A673 (cell line): ENCODE measurements around the gene CCDC12.

Experiments used
- CTCF ChIP-seq: fragments of 300-800, 200-600 bp; sonication (generic); conservative IDR thresholded peaks from 2 replicates; pipeline ENCODE4 v1.5.1; 2017; ENCODE audit warnings: low read depth, mild to moderate bottlenecking, antibody characterized with exemption, low read length, moderate library complexity, mixed read lengths
- EZH2 ChIP-seq: fragments of 200-600 bp; sonication (generic); IDR thresholded peaks from 2 replicates; pipeline ENCODE4 v1.6.1; 2017; ENCODE audit warnings: borderline replicate concordance, low read depth, mild to moderate bottlenecking, mixed read lengths, antibody characterized with exemption, low read length; ENCODE audit not compliant: poor library complexity, severe bottlenecking

GRCh38 chr3:46901061-46901460 is 75.5 kb downstream of the CCDC12 start:
- TF ChIP-seq CTCF, result no peak
- no peak for TF ChIP-seq EZH2
